Stimulated activated CD8-positive, alpha-beta memory T cell treated with anti-CD3 and anti-CD28 coated beads, Interleukin-12 subunit alpha, Interleukin-12 subunit beta, amount 100 ng/mL, for 24 hours (primary cell): ENCODE measurements around the gene INSL4.

Experiments
- DNase-seq: peaks from one replicate; pipeline ENCODE4 v3.0.0-alpha.2; 2020; ENCODE audit errors: extremely low read depth

INSL4 gene

GRCh38 chr9:5231212-5231611 is at the start of gene INSL4:
Gene INSL4 (plus strand): TSS chr9:5231419. CDS start chr9:5231524, 105 bp downstream.
- DNase-seq, result no peak

- no peak for DNase-seq
Measured at GRCh38 chr9:5184776-5185175, 46.4 kb upstream of the INSL4 start.

DNA sequence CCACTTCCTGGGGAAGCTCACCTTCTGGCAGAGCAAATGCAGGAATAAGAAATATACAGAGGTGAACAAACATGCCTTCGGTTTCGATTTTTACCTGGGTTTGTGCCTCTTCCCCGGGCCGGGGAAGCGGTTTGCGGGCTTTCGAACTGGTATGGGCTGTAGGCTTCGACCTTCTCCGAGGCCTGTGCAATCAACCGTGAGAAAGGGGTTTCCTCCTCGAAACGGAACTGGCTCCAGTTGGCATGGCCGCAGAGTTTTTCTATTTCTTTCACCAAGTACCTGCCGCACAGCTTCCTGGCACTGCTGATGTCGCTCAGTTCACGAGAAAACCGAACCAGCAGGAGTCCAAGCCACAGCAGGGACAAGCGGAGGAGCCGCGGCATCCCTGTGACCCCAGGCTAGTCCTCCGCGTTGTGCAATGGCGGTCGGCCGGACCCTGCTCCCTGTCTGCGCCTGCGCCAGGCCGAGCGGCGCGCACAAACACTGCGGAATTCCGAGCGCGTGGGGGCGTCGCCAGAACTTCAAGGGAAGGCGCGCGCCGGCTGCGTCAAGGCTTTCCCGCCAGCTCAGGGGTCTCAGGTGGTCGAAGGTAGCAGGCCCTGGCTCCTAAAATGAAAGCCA is 45.9 kb upstream of the INSL4 start, which contains the start of gene INSL6:
INSL6 (minus strand) TSS at position 420 of the 621 bp plus-strand sequence; CDS start at position 383, 37 bp downstream.
- no peak for DNase-seq

DNA sequence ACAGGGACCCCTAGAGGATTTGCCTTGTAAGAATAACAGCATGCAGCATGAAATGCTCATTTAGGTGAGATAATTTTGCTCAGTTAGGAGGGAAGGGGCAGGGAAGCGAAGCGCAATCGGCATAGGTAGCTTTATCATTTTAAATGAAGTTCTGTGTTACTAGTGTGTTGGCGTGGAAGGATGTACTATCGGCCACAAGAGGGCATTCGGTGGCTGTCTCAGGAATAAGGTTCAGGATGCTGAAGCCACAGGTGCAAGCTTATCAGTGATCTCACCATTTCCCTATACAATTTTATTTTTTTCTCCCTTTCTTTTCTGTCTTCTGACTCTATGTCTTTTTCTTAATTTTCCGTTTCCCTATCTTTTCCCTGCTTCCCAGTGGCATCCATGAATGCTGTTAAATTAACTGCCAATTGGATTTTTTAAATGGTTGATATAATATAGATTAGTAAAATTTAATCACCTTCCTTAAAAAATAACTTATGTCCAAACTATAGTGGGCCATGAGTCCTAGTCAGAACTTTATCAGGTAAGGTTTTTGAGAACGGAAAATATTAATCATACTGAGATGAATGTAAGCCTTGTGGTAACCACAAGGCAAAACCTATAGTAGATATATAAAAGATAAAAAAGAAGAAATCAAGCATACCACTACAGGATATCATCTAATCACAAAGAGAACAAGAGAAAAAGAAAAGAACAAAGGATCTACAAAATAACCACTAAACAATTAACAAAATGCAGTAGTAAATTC is 44.6 kb upstream of the INSL4 start:
- DNase-seq, result no peak

- DNase-seq, result no peak
Measured at GRCh38 chr9:5188060-5188984, 42.9 kb upstream of the INSL4 start.

DNA sequence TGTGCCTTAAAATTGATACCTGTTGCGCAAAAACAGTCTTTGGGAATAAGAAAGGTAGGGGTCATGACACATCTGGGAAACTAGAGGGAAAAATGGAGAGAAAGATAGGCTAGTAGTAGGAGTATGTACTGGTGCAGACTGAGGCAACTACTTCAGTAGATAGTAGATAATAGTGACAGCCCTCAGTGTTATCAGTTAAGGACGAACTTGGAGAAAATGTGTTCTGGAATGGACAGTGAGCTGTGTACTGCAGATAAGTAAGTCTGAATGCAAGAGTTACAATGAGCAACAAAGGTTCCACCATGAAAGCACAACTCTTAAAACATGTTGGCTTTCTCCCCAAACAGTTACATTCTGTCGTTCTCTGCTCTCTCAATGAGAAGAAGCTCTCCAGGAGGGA is 39.2 kb upstream of the INSL4 start:
- no peak for DNase-seq

GRCh38 chr9:5193345-5193744 is 37.9 kb upstream of the INSL4 start:
- no peak for DNase-seq

DNA sequence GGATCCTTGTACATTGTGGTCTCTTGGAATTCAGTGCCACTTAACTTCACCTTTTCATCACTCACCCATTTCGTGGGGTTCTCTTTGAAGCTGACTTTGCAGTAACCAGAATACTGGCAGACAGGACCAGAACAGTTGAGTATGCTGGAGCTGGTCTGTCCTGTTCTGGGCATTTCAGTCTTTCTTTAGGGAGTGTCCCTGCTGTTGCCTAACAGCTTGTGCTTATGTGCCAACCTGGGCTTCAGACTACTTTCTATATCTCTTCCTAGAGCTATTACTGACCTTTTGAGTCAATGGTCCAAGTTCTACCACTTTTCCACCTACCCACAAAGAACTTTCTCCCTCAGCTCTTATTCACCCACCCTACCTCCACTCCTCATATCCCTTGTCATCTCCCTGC is 35.8 kb upstream of the INSL4 start:
- DNase-seq, result no peak

DNA sequence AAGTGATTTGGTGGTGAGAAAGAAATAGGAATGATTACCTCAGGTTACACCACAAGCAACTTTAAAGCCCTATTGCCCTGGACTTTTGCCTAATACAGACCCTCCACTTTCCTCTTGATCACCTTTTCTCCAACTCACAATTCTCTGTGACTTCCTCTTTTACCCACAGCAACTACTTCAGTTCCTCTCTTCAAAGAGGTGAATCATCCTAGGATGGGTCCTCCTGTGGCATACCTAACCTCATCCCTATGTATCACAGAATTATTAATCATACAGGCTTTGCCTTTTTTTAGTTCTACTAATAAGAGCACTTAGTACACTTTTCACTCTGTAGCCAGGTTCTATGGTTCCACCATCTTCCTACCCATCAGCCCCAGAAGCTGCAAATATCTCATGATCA is 26.1 kb upstream of the INSL4 start:
- no peak for DNase-seq

- DNase-seq, result no peak
Measured at GRCh38 chr9:5230554-5230953, 665 bp upstream of the INSL4 start.

DNA sequence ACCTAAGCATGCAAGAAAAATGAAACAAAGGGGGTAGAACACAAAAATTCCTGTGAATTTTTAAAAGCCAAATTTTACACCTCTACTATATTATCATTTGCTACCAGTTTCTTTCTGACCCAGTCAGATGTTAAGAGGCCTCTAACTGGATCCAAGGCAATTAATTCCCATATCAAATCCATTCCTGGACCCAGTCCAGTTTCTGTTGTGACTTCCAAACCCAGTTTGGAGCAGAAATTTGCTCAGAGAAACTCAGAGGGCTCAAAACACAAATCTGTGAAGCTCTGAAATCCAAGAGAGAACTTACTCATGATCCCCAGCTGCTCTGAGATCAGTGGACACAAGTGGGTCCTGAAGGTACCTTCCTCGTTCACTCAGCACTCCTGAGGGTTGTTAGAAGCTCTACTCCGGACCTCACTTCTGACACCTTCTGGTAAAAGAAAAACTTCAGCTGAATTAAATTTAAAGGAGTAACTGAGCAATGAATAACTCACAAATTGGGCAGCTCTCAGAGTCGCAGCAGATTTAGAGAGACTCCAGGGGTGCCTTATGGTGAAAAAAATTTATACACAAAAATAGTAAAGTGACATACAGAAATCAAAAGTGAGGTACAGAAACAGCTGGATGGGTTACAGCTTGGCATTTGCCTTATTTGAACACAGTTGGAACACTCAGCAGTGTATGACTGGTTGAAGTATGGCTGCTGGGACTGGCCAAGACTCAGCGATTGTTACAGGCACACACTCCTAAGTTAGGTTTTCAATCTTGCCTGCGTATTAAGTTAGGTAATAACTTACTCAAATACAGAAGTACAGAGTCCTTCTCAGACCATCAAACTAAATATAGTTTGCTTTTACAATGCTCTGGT is 32.4 kb downstream of the INSL4 start:
- no peak for DNase-seq

GRCh38 chr9:5264219-5264595 is 33.0 kb downstream of the INSL4 start:
- DNase-seq, result no peak

GRCh38 chr9:5265939-5266338 is 34.7 kb downstream of the INSL4 start:
- no peak for DNase-seq

GRCh38 chr9:5269249-5269715 is 38.1 kb downstream of the INSL4 start:
- DNase-seq, result no peak

GRCh38 chr9:5274770-5275169 is 43.6 kb downstream of the INSL4 start:
- DNase-seq, result no peak

DNA sequence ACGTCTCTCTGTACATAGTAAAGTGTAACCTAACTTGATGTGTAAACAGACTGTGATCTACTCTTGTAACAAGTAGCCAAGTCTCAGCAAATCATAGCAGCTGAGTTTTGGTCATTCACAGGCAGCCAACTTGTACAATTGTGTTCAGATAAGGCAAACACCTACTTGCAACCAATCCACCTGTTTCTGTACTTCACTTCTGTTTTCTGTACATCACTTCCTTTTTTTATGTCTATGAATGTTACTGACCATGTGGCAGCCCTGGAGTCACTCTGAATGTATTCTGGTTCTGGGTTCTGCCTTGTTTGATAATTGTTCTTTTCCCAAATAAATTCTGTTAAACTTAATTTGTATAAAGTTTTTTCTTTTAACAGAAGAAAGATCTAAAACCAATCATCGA is 47.3 kb downstream of the INSL4 start:
- no peak for DNase-seq
